GM21723 (cell line): ENCODE measurements around the gene SHC3.

Experiments
- ATAC-seq: cut with Tn5 transposase; IDR thresholded peaks from one replicate; pipeline ENCODE4 v1.9.1; 2021; ENCODE audit warnings: mild to moderate bottlenecking, moderate library complexity; ENCODE audit not compliant: unreplicated experiment

The SHC3 gene

DNA sequence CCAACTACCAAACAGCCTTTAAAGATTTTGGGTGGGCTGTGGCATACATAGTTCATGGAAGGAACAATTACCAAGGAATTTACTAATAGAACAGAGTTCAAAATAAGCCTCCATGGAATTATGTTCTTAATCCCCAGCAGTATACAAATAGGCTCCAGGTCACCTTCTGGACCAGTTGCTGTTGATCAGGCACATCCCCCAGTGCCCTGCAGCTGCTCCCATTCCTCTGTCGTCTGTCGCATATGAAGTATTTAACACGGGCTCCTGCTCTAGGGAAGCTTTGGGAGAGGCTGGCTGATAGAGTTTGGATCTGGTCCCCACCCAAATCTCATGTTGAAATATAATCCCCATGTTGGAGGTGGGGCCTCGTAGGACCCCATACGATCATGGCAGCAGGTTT lies 17.8 kb downstream of the SHC3 start:
- ATAC-seq: no peak

DNA sequence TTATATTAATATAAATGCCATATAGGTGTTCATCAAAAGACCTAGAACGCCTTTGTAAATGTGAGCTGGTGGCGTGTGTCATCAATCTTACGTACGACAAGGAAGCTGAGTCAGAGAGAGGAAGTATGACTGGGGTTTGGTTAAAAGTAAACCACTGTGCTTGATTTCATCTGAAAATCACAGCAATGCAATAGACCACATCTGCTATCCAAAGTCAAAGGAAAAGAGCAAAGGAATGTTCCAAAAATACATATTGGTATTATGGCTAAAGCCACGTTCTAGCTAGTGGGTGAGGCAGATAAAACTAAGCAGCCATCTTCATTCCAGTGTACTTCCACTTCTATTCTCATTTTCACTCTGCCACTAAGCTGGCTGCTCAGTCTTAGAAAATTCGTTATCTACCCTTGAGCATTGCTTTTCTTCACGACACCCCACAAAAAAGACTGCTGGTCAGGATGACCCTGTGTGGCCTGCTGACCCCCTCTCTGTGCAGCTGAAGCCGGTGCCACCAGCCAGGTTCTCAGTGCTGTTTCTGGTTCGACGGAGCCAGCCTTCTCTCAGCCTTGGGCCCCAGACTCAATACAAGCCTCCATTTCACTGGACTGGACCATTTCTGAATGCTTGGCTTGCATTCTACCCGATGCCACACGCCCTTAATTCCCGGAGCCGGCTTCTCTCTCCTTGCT lies 23.8 kb downstream of the SHC3 start:
- ATAC-seq: no peak

DNA sequence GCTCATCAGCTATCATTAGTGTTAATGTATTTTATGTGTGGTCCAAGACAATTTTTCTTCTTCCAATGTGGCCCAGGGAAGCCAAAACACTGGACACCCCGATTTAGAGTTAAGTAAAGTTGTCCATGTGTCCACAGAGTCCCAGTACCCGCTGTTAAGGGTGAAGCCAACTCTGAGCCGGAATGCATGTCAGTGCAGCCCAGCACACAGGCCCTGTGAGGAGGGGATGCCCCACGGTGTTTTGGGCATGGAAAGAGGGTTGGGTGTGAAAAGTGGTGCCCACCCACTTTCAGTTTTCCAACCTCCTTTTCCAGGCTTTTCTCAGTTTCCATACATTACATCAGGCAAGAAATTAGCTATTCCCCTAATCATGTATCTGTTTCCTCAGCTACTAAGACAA lies 24.4 kb downstream of the SHC3 start:
- ATAC-seq: no peak

DNA sequence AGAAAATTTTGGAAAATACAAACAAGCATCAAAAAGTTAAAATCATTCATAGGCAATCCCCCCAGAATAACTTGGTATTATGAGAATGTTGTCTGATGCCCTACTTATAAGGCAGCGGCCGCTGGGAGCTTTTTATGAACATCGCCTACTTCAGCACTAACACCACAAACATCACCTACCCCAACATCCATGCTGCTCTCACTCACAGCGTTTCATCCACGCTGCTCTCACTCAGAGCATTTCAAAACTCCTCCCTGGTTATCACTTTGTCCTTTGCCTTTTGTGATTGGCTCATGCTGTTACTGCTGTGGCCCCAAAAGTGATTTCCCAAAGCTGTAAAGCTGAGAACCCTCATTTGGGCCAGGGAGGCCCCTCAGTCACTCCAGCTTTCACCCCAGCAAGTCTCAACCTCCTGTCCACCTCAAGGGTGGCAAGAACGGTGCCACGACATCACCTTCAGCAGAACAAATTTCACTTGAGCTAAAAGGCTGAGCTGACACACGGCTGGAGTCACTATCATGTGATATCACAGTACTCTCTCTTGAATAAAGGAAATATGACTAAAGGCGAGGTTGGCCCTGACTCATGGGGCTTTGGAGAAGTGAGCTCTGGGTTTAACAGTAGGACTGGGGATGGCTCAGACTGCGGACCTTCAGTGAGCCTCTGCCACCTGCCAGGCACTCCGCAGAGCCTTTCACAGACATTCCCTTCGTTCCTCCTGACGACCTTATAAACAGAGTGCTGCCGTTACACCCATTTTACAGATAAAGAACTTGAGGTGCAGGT lies 25.2 kb downstream of the SHC3 start:
- ATAC-seq: no peak

DNA sequence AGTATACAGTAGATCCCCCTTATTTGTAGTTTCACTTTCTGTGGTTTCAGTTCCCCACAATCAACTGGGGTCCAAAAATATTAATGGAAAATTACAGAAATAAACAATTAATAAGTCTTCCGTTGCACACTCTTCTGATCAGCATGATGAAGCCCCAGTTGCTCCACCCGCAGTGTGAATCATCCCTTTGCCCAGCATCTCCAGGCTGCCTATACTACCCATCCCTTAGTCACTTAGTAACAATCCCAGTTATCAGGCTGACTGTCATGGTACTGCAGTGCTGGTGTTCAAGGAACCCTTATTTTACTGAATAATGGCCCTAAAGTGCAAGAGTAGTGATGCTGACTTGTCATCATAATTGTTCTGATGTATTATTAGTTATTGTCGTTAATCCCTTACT lies 28.9 kb downstream of the SHC3 start:
- ATAC-seq: no peak

DNA sequence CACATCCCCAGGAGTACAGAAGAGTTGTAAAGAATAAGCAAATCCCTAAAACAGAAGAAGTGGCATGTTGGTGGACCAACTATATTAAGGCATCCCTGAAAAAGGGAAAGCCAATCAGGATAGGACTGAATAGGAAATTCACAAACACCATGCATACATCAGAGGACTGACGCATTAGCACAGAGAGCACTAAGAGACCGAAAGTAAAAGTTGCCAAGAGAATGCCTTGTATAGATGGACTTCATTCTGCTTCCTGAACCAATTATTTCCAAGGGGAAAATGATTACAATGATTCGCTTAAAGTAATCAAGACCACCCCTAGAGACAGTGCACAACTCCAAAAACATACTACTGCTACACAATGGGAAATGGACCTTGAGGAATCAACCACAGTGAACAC lies 33.5 kb downstream of the SHC3 start:
- no peak for ATAC-seq

DNA sequence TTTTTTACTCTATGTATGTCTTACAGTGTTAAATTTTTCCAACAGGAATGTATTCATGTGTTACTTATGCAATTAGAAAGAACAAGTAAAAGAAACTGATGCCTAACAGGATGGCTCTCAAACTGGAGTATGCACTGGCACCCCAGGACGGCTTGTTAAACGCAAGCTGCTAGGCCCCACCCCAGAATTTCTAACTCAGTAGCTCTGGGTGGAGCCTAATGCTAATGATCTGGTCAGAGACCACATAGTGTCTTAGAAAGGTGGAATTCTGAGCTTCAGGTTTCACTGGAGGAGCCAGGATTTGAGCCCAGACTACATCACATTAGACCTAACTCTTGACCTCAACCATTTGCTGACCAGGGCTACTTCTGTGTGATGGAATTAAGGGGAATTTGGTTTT lies 34.4 kb downstream of the SHC3 start:
- no peak for ATAC-seq

DNA sequence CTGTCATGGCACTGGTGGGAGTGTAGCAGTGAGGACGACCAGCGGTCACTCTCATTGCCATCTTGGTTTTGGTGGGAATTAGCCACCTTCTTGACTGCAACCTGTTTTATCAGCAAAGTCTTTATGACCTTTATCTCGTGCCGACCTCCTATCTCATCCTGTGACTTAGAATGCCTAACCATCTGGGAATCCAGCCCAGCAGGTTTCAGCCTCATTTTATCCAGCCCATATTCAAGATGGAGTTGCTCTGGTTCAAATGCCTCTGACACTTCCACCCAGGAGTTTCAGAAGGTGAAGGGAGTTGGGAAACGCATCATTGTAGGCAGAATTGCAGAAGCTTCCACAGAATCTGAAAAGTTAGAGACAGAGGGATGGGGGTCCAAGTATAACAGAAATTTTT lies 35.4 kb downstream of the SHC3 start:
- no peak for ATAC-seq

DNA sequence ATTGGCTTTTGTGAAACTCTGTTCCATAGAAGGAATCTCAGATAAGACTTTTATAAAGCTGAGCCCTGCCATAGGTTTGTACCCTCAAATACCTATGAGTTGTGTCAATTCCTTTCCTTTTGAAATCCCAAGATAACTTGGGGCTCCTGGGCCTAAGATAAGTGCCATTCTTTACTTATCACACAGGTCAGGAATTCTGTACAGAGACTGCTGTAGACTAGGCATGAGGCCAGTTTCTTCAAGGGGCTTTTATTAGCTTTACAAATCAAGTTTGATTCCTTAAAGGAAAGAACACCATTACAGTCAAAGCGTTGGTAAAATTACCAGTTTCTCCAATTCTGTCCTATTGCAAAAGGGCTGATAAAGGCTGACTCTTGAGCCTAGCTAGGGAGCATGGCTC lies 39.2 kb downstream of the SHC3 start:
- ATAC-seq: no peak

DNA sequence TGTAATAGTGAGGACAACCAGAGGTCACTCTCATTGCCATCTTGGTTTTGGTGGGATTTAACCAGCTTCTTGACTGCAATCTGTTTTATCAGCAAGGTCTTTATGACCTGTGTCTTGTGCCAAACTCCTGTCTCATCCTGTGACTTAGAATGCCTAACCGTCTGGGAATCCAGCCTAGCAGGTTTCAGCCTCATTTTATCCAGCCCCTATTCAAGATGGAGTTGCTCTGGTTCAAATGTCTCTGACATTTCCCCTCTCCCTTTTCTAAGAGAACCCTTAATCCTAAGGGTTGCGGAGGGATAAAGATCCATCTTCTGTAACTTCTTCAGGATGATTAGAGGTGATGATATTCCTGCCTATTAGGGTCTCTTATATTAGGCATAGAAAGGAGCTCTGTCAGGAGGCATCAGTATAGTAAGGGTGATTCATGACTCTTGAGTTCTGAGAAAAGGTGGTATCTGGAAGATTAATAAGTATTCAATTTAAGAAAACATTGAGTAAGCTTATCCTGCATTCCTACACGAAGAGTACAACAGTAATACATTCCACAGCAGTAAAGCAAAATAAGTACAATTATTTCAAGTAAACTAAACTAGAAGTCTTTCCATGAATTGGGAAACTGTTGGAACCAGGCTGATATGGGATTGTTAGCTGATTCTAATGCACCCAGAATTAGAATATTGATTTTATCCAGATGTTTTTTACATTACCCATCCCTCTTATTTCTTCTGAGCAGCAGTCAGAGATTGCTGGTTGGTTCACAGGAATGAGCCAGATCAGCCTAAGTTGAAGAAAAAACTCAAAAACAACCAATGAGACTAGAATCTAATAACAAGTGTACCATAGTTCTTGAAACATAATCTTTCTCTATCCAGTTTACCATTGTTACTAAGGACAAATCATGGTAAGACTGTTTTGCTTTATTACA lies 39.9 kb downstream of the SHC3 start:
- ATAC-seq: no peak

DNA sequence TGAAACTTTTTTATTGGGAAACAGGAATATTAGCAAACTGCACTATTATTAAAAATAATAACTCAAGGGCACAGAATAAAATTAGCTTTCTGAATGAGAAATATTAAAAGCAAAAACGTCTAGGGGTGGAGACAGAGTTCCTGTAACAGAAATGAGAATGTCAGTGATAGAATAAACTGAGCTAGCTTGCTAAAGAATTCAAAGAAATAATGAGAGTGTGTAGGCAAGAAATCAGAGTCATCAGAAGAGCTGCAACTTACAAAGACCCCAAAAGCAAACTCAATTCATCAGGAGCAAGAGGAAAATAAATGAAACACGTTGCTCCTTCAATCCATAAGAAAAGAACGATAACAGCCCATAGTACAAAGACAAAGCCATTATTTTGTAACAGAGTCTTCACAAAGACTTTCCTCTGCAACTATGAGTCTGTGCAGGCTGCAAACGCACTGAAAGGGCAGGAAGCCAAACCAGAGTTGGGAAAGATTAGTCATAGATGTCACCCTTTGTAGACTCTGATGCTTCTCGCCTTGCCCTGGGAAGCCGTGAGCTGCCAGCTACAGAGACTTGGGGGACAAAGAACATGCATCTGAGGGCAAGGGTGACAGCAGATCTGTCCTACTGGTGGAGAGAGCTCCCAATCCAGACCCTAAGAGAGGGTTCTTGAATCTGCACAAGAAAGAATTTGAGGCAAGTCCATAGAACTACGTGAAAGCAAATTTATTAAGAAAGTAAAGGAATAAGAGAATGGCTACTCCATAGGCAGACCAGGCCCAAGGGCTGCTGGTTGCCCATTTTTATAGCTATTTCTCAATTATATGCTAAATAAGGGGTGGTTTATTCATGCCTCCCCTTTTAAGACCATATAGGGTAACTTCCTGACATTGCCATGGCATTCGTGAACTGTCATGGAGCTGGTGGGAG lies 40.8 kb downstream of the SHC3 start:
- no peak for ATAC-seq

DNA sequence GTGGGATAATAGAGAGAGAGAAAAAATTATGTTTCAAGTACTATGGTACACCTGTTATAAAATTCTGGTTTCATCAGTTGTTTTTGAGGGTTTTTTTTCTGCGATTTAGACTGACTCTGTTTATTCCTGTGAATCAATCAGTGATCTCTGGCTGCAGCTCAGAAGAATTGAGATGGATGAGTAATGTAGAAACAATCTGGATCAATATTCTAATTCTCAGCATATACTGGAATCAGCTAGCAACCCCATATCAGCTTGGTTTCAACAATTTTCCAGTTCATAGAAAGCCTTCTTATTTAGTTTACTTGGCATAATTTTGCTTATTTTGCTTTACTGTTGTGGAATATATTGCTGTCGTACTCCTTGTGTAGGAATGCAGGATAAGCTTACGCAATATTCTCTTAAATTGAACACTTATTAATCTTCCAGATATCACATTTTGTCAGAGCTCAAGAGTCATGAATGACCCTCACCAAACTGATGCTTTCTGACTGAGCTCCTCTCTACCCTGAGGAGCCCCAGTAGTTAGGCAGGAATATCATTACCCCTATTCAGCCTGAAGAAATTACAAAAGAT lies 42.9 kb downstream of the SHC3 start:
- no peak for ATAC-seq

DNA sequence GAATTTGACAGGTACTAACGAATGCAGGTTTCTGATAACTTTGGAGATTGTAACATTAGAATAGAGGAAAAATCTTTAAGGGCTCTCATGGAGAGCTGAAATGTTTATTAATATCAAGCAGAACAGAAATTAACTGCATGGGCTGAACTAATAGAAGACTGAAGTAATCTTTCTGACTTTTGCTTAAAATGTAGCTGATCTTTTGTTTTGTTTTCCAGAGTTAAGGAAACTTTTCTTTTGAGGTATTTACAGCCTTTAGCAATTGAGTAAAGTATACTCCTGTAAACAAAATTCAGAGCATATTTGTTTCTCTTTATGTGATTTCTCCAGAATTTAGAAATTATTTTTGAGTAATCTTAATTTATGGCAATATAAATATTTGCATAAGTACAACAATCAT lies 43.9 kb downstream of the SHC3 start:
- ATAC-seq: no peak

DNA sequence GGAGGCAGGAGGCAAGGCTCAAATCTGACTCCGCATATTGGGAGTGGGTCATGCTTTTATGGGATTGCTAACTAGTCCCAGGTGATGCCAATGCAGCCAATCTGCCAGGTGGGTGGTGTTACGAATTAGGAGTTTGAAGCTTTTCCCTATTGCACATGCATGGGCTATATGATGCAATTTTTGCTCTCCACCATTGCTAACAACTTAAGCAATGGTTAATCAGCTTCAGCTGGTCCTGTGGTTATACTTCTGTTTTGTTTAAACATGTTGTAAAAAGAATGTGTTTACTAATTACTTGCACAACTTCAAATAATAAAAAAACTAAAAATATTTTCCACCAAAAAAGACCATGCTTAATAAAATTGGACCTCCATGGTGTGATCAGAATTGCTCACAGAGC lies 55.7 kb downstream of the SHC3 start:
- no peak for ATAC-seq

DNA sequence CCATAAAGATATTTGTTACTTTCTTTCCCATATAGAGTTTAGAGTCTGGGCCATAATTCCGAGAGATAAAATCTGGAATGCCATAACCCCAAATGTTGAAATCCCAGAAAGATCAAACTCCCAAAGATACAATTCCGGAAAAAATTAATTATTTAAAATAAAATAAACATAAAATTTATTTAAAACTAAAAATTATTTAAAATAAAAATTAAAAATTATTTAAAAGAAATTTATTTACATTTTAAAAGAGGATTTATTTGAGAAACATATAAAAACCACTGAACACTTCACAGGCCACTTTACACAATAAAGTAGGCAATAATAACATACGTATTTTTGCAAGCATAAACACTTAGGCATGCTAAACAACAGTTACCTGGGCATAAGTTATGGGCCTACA lies 57.9 kb downstream of the SHC3 start:
- ATAC-seq: no peak

DNA sequence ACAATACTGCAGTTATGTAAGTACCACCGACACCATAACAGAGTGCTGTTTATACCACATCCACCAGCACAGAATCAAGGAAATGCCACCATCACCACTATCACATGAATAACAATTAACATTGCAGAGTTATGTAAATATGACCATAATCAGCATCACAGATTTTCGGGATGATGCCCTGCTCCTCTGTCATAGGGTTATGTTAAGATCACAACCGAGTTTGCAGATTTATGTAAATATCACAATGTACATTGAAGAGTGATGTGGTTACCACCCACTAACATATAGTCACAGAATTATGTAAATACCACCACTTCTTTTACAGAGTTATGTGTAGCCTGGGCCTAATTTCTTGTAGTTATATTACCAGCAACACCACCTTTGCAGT lies 61.8 kb downstream of the SHC3 start:
- ATAC-seq: no peak

DNA sequence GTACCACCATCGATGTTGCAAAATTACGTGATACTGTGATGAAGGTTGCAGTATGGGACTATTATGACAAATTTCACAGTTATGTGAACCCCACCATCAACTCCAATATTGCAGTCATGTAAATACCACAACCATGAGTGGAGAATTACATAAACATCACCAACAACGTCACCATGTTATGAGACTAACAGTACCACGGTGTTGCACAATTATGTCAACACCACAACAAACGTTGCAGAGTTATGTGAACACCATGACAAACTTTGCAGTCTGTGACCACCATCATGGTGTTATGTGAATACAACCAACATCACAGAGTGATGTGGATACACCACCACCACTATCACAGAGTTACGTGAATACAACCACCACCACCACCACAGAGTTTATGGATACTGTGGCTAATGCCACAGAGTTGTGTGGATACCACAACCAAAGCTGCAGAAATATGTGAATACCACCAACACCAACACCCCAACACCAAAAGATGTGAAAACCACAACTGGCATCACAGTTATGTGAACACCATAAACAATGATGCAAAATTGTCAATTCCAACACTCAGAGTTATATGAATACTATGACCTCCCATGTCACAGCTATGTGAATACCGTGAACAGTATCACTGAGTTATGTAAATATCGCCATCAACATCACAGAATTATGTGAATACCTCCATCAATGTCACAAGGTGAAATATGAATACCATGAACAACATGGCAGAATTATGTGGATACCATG lies 62.4 kb downstream of the SHC3 start:
- ATAC-seq: no peak

DNA sequence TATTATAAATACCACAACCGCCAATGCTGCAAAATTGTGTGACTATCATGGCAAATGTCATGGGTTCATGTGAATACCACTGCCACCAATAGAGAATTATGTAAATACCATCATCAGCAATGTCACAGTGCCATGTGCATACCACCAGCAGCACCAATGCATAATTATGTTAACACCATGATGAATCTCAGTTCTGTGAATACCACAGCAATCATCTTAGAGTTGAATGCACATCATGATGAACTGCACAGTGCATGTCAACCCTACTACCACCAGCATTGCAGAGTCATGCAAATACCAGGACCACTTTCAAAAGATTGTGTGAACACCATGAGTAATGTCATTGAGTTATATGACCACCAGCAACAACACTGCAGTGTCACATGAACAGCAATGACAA lies 63.2 kb downstream of the SHC3 start:
- no peak for ATAC-seq

DNA sequence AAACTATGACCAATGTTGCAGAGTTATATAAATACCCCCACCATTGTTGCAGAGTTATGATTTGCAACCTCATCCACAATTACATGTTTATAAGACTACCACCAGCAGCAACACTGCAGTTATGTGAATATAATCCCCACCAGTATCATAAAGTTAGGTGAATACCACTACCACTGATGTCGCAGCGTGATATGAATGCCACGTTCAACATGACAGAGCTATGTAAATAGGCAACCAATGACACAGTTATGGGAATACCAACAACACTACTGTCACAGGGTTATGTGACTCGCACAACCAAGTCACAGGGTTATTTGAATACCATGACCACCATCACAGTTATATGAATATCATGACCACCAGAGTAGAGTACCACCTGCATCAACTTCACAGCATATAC lies 63.9 kb downstream of the SHC3 start:
- no peak for ATAC-seq

DNA sequence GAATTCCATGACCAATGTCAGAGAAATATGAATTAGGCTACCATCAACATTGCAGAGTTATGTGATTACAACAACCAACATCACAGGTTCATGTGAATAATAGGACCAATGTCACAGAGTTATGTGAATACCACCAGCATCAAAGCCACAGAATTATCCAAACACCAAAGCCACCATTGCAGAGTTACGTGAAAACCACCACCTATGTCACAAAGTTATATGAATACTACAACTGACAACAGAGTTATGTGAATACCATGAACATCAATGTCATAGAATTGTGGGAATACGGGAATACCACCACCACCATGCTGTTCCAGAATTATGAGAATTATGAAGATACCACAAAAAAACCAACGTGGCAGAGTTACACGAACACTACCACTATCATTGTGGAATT lies 64.8 kb downstream of the SHC3 start:
- ATAC-seq: no peak
